Left renal pelvis (tissue), 4 donors: Measurements from ENCODE around the gene CEACAM20. TPM values are rescaled to one million over a fixed set of nuclear protein-coding genes. Genes with fewer than 3 reads are reported as not detected.
A peak's percentile ranks its signal among the peaks of the same experiment; 100 is the strongest.
"Not testable (repeated sequence)": the region's sequence is repeated elsewhere in the genome, so short reads cannot be mapped to it uniquely, and the experiment has no call there.

ENCODE experiments used
- DNase-seq, 4 donors: peaks; one replicate each; pipeline ENCODE4 v3.0.0-alpha.2; 2013; ENCODE audit warnings: low read depth in 4 of 4, low spot score in 3 of 4
- polyA plus RNA-seq, 4 donors: library from polyadenylated mRNA; unstranded; fragments of 120-200 nt; gene quantifications; one replicate each; pipeline ENCODE4 v1.2.1, GENCODE V29; 2013; ENCODE audit not compliant: insufficient read length in 4 of 4

CEACAM20 gene
- polyA plus RNA-seq, 4 donors, result not detected

DNA sequence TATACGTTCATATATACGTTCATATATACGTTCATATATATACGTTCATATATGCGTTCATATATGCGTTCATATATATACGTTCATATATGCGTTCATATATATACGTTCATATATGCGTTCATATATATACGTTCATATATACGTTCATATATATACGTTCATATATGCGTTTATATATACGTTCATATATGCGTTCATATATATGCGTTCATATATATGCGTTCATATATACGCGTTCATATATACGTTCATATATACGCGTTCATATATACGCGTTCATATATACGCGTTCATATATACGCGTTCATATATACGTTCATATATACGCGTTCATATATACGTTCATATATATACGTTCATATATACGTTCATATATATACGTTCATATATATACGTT is 21.5 kb upstream of the CEACAM20 start:
- not testable (repeated sequence) for DNase-seq

DNA sequence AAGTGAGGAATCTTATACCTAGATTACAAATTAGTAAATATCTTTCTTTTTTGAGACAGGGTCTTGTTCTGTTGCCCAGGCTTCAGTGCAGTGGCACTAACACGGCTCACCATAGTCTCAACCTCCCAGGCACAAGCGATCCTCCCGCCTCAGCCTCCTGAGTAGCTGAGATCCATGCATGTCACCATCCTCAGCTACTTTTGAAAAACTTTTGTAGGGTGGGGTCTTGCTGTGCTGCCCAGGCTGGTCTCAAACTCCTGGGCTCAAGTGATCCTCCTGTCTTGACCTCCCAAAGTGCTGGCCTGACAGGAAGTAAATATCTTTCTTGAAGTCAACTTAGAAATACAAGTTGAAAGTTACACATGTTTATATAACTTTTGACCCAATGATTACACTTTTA is 20.0 kb upstream of the CEACAM20 start:
- no peak for DNase-seq

DNA sequence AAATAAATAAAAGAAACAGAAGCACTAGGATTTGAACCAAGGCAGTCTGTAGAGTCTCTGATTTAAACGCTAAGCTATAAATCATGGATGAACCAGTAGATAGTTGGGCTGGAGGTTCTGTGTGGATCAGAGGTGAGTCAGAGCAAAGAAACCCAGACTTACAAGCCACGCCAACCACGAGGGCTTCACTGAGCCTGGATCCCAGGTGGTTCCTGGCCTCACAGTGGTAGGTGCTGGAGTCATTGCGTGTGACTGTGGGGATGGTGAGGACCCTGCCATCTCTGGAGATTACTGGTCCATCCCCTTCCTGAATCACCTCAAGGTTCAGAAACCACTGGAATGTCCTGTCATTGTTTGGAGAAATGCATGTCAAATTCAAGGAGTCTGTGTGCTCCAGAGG is 19.3 kb upstream of the CEACAM20 start:
- DNase-seq, result no peak

DNA sequence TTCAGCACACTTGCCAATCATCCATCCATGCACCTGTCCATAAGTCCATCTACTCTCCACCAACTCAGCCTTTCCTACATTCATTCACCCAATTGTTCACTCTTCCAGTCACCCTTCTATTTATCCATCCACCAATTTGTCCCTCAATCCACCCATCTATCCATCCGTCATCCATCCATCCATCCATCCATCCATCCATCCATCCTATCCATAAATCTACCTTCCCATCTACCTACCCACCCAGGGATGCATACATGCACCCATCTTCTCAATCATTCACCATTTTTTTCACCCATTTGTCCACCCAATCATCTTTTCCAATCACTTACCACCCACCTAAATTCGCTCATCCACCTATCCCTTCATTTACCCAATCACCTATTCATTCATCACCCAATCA is 14.6 kb upstream of the CEACAM20 start:
- no peak for DNase-seq

DNA sequence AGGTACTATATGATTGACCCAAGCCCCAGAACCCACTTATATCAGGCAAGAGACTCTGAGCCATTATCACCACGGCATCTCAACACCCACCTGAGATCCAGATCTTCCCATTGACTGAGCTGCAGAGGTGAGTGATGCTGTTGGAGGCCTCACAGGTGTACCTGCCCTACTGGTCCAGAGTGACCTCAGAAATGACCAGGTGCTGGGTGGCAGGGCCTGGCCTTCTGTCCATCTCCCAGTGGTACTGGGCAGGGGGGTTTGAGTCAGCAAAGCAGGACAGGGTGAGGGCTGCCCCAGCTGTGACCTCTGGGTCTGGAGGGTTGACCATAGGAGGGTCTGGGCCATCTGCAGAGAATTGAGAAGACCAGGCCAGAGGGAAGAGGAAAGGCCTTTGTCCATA is 13.2 kb upstream of the CEACAM20 start:
- DNase-seq, result no peak

DNA sequence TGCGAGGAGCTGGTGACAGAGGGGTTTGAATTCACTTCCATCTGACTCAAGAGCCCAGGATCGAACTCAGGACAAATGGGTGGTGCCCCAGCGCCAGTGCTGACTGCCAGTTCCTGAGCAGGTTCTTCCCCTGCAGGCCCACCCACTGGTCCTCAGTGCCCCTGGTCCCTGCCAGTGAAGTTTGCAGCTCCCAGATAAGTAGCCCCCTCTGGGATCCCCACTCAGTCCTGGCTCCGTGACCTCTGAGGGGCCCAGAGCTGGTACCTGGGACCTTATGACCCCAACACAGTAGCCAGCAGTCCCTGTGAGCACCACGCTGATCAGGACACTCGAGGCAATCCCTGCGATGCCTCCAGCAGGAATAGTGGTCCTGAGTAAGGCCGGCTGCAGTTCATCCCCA is 11.3 kb upstream of the CEACAM20 start:
- no peak for DNase-seq

DNA sequence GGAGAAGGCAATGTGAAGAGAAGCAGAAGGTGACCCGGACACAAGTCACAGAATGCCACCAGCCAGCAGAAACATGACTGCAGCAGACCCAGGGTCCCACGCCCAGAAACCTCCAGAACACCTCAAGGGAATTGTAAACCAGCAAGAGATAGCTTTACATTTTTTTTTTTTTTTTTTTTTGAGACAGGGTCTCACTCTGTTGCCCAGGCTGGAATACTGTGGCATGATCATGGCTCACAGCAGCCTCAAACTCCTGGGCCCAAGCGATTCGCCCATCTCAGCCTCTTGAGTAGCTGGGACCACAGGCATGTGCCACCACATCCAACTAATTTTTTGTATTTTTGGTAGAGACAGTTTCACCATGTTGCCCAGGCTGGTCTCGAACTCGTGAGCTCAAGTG is 10.5 kb upstream of the CEACAM20 start:
- DNase-seq, result no peak

DNA sequence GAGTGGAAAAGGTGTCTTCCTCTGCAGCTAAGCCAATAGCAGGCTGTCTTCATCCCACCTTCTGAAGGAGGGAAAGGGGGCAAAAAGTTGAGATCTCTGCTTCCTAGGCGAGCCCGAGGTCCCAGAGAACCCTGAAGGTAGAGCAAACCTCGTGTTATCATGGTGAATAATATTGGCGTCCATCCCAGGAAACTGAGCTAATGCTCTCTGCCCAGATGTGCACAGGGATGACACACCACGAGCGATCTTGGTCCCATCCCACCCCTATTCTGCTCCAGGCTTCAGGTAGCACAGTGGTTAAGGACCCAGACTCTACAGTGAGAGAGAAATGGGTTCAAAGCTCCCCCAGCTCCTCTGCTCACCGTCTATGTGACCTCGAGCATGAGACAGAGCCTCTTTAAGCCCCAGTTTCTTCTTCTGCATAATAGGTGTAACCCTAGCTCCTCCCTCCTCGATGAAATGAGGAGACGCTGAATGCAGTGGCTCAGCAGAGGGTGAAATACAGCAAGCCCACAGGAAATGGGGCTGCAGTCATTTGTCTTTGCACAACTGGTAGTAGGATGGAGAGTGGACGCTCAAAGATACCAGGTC is 9.9 kb upstream of the CEACAM20 start:
- DNase-seq, result no peak

DNA sequence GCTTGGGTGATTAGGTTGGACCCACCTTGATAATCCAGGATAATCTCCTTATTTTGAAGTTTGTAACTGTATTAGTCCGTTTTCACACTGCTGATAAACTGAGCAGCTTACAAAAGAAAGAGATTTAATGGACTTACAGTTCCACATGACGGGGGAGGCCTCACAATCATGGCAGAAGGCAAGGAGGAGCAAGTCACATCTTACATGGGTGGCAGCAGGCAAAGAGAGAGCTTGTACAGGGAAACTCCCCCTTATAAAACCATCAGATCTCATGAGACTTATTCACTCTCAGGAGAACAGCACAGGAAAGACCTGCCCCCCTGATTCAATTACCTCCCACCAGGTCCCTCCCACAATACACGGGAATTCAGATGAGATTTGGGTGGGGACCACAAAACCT is 5.9 kb upstream of the CEACAM20 start:
- DNase-seq, result not testable (repeated sequence)

DNA sequence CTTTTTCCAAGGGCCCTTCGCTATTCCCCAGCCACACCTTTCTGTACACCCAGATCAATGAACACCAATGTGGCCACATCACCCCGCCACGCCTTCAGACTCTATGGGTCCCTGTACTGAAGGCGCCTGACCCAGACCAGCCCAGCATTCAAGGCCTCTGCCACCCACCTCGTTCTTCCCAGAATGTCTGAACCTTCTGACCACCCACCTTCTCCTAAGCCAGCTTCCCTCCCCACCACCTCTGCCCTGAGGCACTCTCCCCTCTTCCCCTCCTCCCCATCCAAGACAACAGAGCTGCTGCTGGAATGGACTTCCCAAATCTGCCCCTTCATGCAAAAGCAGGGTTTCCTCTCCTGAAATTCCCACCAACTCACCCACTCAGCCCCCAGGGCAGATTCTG is 3.3 kb upstream of the CEACAM20 start:
- no peak for DNase-seq

DNA sequence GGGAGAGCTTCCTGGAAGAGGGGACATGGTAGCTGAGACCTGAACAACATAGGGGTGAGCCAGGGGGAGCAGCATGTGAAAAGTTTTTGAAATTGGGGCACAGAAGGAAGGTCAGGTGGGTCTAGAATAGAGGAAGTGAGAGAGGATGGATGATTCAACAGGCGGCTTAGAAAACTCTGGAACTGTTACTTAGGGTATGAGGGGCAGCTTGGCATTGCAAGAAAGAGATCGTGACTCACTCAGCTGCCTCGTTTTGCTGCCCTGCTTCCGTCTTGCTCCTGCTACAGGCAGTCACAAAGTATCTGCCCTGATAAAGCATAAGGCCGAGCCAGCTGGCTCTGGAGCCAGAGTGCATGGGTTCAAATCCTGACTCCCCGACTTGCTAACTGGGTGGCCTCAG is 1.3 kb upstream of the CEACAM20 start:
- no peak for DNase-seq

DNA sequence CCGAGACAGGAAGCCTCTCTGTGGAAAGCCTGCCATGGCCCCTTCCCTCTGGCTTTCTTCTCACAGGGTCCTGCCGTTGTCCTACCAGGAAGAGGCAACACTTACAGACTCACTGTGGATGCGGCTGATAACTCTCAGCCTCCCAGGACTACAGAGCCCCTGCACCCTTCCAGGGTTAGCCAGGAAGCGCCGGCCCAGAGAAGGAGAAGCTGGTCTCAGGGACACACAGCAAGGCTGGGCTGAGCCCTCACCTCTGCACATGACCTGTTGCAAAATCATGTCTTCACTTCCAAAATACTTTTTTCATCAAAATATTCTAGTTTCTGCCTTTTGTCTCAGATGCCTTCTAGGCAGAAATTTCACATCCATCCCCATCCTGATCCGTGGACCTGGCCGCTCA is 1.9 kb downstream of the CEACAM20 start:
- DNase-seq, result no peak

DNA sequence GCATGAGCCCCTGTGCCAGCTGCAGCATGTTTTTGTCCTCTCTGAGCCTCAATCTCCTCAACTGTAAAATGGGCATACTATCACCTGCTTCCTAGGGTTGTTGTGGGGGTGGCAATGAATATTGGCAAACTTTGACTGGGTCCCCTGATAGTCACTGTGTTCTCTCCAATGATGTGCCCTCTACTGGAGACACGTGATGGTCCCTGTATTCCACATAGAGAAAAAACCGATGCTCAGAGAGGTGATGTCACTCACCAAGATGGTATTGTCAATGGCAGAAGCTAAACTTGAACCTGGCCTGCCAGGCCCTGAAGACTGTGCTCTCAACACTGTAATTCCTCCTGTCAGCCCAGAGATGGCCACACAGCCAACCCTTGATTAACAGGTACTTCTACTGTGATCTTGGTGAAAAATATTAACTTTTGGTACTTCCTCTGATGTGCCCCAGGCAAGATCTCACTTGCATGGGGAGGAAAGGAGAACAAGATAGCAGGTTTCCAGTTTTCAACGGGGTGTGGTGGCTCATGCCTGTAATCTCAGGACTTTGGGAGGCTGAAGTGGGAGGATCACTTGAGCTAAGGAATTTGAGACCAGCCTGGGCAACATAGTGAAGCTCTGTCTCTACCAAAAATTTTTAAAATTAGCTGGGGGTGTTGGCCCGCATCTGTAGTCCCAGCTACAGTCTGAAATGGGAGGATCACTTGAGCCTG is 3.6 kb downstream of the CEACAM20 start:
- DNase-seq, result no peak

DNA sequence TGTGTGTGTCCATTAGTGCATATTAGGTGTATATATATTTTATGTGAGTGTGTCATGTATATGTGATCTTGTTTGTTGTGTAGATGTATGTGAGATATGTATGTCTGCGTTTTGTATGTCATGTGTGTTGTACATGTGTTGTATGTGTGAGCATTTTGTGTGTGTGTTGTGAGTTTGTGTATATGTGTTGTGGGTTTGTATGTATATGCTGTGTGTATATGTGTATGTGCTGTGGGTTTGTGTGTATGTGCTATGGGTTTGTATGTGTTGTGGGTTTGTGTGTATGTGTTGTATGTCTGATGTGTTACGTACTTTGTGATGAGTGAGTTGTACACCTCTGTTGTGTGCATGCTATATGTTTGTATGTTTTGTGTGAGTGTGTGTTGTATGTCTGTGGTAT is 8.1 kb downstream of the CEACAM20 start:
- no peak for DNase-seq

DNA sequence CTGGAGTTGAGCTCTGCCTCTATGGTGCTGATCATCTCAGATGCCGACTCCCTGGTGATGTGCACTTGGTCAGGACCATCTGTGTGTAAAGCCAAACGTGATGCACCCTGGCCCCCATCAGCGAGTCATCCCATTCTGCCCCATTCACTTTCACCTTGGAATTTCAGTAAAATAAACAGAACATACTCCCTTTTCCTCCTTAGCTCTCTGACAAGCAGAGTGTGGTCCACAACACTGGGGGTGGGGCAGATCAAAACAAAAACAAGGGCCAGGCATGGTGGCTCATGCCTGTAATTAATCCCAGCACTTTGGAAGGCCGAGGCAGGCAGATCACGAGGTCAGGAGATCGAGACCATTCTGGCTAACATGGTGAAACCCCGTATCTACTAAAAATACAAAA is 12.3 kb downstream of the CEACAM20 start:
- DNase-seq, result no peak

DNA sequence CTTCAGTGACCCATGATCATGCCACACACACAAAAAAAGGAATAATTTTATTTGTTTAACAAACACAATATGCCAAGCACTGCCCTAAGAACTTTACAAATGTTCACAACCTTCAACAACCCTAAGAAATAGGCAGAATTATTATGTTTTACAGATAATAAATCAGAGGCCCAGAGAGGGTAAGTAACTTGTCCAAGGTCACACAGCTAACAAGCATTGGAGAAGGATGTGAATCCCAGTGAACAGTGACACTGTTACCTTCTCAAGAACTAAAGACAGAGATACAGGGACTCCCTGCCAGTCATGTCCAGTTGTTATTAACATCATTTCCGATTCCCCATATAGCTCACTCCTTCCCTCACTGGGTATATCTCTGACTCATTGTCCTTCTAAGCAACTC is 13.6 kb downstream of the CEACAM20 start:
- no peak for DNase-seq

DNA sequence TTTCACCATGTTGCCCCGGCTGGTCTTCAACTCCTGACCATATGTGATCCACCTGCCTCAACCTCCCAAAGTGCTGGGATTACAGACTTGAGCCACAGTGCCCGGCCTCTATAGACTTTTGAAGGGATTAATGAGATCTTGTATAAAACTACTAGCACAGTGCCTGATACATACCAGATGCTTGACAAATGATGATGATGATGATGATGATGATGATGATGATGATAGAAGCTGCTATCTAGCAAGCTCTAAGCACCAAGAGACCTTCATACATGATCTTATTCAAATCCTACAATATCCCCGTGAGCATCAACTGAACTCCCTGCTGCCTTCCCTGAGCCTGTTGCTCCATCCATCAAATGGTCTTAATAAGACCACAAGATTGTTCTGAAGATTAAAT is 14.4 kb downstream of the CEACAM20 start:
- DNase-seq, result no peak

DNA sequence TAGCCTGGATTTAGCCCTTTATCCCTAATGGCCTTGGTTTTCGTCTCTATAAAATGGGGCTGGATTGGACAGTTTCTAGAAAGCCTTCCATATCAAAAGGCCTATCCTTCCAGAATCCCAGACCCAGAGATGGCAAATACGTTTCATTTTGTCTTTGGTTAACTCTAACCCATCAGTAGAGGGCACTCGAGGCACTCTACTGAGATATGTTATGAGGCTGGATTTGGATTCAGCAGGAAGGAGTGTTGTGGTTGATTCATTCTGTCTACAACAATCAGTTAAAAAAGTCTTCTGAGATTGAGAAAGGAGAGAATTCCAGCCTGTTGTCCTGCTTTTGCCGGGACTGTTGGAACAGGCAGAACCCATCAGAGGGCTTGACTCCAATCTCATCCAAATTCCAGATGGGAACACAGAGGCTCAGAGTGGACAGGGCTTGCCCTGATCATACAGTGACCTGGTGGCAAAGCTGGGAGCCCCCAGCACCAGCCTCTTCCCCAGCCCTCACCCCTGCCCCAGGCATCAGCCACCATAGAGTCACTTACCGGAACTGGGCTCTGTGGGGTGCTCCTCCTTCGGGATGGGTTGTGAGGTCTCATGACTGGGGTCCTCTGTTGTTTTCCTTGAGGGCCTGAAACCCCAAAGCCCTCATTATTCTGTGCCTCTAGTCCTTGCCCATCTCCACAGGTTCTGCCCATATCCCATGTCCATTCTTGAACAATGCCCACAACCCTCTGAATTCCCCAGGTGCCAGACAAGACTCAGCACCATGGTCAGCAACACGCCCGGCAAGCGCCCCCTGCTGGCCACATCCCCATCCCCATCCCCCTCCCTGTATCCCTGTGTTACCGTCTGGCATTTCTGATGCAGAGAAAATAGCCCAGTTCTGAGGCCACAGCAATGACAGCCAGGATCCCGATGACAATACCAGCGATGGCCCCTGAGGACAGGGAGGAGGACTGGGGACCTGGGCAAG is 16.9 kb downstream of the CEACAM20 start:
- DNase-seq, result no peak

DNA sequence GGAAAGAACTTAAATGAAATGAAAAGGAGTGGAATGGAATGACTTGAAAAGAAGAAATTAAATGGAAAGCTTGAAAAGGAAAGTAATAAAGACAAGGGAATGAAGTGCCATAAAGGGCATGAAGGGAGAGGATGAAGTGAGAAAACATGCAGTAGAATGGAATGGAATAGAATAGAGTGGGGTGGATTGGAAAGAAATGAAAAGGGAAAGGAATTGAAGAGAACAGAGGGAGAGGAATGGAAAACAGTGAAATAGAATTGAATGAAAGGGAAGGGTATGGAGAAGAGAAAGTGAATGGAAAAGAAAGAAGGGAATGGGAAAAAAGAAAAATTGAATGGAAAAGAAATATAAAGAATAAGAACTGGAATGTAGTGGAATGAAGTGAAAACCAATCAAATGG is 20.0 kb downstream of the CEACAM20 start:
- no peak for DNase-seq

DNA sequence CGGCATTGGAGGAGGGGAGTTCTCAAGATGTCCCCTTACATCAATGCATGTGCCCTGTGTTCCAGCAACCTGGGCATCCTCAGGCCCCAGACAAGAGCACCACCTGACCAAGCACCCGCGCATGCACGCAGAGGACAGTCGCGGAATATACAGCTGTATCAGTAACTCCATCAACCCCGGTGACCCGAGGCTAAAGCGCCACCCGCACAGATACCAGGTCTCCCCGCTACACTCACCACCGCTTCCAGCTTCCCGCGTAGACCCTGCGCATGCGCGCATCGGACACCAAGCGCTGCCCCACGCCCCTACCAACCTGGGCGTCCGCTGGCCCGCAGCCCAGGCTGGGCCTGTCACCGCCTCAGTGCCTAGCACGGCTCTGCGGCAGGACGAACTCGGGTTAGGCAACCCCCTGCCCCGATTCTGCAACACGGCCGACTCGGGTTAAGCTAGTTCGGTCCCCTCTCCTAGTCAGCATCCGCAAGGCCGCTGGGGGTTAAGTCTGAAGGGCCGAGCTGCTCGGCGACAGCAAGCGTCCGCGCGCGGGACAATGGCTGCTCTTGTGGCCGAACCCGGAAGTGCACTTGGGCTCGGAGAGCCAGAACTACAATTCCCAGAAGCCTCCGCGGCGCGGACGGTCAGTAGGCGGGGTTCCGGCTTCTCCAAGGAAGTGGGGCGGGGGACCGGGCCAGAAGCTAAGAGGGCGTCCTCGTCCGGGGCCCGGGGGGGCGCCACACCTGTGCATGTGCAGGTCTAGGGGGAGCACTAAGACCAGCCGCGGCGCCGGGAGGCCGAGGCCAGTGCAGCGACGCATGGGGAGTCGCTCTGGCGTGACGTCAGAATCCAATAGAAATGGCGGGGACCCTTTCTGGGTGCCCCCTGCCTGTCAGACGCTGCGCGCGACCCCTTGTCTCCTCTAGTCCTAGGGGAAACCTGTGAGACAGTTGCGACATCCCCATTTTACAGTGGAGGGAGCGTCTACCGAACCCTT is 29.2 kb downstream of the CEACAM20 start, which contains the start of gene ZNF180:
ZNF180 (minus strand) TSS at position 561 of the 988 bp plus-strand sequence. CDS start 3,188 bp downstream, outside the sequence.
- DNase-seq, result peak; percentile 94 to 97 (median 95)
